MG63 (cell line): ENCODE data around the gene LRRC59. TPM values are rescaled to one million over a fixed set of nuclear protein-coding genes. Genes with fewer than 3 reads are reported as not detected.

Experiments used
- DNase-seq: peaks from one replicate; pipeline ENCODE4 v3.0.0-alpha.2; 2020
- H3K27me3 ChIP-seq: fragments of 250-450 bp; sonication (Bioruptor Pico); 2 replicates; pipeline ENCODE4 v1.5.1; 2020; ENCODE audit warnings: mild to moderate bottlenecking, moderate library complexity
- H3K36me3 ChIP-seq: fragments of 250-450 bp; sonication (Bioruptor Pico); 2 replicates; pipeline ENCODE4 v1.5.1; 2020; ENCODE audit warnings: mild to moderate bottlenecking, moderate library complexity
- H3K4me3 ChIP-seq: fragments of 250-450 bp; sonication (Bioruptor Pico); 2 replicates; pipeline ENCODE4 v1.5.1; 2020; ENCODE audit warnings: mild to moderate bottlenecking, moderate library complexity
- H3K9me3 ChIP-seq: fragments of 250-450 bp; sonication (Bioruptor Pico); 2 replicates; pipeline ENCODE4 v1.5.1; 2020; ENCODE audit warnings: mild to moderate bottlenecking, moderate library complexity
- total RNA-seq: library from RNA; depleted of rRNA; stranded (reverse); fragments of >200 nt; shearing (Covaris generic); gene quantifications from 2 replicates; pipeline ENCODE4 v1.2.3, GENCODE V29; 2014; ENCODE audit warnings: low replicate concordance

Gene LRRC59
- total RNA-seq, 1 experiment from 2014 or later: 417 TPM

DNA sequence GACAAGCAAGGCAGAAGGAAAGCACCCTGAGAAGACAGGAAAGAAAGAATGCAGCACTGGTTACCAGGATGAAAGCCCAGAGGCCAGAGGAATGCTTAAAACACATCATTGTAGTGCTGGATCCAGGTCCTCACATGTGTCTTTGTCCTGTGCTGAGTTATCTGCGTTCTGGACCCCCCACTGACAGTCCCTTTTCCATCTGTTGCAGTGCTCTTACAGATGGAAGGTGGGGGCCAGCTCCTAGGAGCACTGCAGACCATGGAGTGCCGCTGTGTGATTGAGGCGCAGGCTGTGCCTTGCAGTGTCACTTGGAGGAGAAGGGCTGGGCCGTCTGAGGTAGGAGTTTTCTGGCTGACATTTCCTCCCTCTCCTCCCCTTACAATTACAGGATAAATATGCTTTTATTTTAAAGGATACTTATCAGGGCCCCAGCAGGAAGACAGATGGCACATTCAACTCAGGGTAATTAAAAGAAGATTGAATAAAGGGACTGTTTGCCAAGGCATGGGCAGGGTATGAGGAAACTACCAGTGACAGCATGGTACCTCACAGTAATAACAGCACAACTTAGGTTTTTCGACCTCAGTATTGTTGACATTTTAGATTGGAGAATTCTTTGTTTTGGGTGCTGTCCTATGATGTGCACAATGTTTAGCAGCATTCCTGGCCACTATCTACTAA is 21.3 kb downstream of the LRRC59 start:
- H3K4me3 ChIP-seq: no peak overlapping the region
- no peak for DNase-seq
- no peaks in the 10 kb centered on the region for H3K27me3 ChIP-seq
- H3K9me3 ChIP-seq: no peaks in the 10 kb centered on the region
- peaks cover 45% of the 10 kb centered on the region for H3K36me3 ChIP-seq

DNA sequence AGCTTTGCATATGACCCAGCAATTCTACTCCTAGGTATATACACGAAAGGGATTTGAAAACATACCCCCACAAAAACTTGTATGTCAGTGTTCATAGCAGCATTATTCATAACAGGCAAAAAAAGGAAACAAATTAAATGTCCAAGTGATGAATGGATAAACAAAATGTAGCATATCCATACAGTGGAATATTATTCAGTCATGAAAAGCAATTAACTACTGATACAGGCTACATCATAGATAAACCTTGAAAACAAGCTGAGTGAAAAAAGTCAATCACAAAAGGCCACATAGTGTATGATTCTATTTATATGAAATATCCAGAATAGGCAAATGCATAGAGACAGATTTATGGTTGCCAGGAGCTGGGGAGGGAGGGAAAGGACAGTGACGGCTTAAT is 23.6 kb downstream of the LRRC59 start:
- peaks cover 44% of the 10 kb centered on the region for H3K36me3 ChIP-seq
- no peaks in the 10 kb centered on the region for H3K9me3 ChIP-seq
- peak overlapping the region; percentile 79 for H3K4me3 ChIP-seq
- H3K27me3 ChIP-seq: no peaks in the 10 kb centered on the region
- no peak for DNase-seq

DNA sequence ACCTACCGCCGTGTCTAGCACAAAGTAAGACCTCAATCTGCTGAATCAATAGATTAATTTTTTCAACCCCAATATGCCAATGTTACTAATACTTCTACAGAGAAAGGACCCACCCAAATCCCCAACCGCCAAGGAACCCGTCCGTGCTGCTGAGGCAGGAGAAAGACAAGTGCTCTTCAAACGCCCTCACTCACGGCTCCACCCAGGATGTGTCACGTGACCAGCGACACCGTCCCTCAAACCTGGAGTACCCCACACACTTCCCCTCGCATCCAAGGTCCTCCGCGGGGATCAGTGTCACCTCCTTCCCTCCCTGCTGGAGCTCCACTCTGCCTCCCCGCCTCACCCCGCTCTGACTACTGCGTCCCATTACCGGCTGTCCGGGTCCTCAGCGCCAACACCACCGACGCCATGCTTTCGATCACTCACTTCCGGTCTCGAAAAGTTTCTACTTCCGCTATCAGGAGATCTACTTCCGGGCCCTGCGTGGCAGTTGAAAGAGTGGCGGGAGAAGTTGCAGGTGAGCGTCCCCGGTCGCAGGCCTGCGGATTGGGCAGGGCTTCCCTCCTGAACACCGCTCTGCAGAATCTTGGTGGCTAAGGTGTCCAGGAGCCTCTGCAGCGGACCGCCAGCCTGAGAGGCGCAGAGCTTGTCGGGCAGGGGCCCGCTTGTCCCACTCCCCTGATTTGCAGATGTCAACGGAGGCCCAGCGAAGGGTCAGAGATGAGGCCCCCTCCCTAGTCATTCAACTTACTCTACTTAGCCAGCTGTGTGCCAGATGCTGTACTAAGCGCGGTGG is 24.4 kb downstream of the LRRC59 start, which contains the start of the genes EME1 and MRPL27:
Gene EME1, plus strand, starts transcription at position 472 of the 799 bp plus-strand sequence. CDS start 1,980 bp downstream, outside the sequence.
Gene MRPL27, minus strand, starts transcription at position 427 of the 799 bp plus-strand sequence. Its CDS starts 14 bp downstream, at position 413.
- H3K4me3 ChIP-seq: peak within 1 kb of the TSS; percentile 79
- H3K9me3 ChIP-seq: no peaks in the 10 kb centered on the region
- peaks cover 45% of the 10 kb centered on the region for H3K36me3 ChIP-seq
- peak; percentile 85 for DNase-seq
- no peaks in the 10 kb centered on the region for H3K27me3 ChIP-seq

DNA sequence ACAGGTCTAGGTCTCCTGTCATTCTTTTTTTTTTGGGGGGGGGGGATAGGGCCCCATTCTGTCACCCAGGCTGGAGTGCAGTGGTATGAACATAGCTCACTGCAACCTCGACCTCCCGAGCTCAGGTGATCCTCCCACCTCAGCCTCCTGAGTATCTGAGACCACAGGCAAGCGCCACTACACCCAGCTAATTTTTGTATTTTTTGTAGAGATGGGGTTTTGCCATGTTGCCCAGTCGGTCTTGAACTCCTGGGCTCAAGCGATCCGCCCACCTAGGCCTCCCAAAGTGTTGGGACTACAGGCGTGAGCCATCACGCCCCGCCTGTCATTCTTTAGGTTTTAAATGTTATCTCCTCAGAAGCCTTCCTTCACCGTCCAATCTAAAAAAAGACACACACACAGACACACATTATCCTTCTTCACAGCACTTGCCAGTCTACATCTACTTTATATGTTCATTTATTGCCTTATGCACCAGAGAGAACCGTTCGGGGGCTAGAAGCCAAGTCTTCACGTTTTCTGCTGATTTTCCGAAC is 25.0 kb downstream of the LRRC59 start:
- Histone ChIP-seq H3K27me3 (no peaks in the 10 kb centered on the region), H3K36me3 (peaks cover 50% of the 10 kb centered on the region), H3K9me3 (no peaks in the 10 kb centered on the region), H3K4me3 (peak overlapping the region; percentile 79)
- DNase-seq: no peak

DNA sequence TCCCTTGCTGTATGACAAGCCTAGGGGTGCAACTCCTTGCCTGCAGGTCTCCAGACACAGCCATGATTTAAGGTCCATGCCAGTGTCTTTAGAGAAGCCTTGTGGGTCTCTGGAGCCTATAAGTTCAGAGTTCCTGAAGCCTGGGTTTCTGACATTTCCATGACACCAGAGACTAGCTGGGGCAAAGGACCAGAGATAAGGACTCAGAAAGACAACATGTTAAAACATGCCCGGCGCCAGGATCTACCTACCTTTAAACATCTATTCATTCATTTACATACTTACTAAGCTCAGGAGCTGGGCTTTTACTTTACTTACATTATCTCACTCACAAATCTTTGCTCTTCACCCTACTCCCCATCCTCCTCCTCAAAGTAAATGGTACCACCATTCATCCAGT is 25.8 kb downstream of the LRRC59 start:
- Histone ChIP-seq H3K27me3 (no peaks in the 10 kb centered on the region), H3K9me3 (no peaks in the 10 kb centered on the region), H3K4me3 (peak overlapping the region; percentile 79), H3K36me3 (peaks cover 57% of the 10 kb centered on the region)
- no peak for DNase-seq

DNA sequence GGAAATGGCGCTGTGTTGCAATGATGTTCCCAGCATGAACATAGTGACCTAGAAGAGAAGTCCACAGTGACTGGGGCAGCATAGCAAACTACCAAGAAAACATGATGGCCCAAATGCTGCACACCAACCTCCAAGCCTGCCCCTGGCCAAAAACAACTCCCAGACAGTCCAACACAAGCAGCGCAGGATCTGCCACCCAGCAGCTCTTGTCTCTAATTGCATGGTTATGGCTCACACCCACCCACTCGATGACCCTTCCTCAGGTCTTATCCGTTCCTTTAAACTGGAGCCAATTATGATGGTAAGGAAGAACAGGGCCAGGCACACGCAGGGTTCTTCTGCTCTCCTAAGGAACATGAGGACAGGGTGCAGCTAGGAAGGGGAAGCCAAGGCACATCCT is 27.3 kb downstream of the LRRC59 start:
- peaks cover 66% of the 10 kb centered on the region for H3K36me3 ChIP-seq
- no peaks in the 10 kb centered on the region for H3K9me3 ChIP-seq
- no peaks in the 10 kb centered on the region for H3K27me3 ChIP-seq
- H3K4me3 ChIP-seq: no peak overlapping the region
- no peak for DNase-seq

DNA sequence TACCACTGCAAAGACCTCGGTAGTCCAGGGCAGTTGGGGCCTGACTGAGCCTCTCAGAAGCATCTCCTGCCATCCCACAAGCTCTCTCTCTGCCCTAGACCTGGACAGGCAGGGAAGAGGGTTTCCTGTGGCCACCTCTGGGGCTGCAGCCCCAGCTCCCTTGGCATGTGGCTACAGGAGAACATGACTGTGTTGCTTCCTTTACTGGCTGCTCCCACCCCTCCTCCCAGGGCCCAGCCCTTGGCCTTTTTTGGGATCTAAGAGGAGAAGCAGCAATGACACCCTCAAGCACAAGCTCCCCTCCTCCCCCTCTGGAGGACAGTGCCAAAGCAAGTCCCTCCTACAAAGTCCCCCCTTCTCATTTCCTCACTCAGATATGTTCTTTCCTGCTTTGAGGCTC is 29.9 kb downstream of the LRRC59 start:
- DNase-seq: no peak
- no peak overlapping the region for H3K4me3 ChIP-seq
- no peaks in the 10 kb centered on the region for H3K9me3 ChIP-seq
- H3K27me3 ChIP-seq: no peaks in the 10 kb centered on the region
- H3K36me3 ChIP-seq: peaks cover 70% of the 10 kb centered on the region

DNA sequence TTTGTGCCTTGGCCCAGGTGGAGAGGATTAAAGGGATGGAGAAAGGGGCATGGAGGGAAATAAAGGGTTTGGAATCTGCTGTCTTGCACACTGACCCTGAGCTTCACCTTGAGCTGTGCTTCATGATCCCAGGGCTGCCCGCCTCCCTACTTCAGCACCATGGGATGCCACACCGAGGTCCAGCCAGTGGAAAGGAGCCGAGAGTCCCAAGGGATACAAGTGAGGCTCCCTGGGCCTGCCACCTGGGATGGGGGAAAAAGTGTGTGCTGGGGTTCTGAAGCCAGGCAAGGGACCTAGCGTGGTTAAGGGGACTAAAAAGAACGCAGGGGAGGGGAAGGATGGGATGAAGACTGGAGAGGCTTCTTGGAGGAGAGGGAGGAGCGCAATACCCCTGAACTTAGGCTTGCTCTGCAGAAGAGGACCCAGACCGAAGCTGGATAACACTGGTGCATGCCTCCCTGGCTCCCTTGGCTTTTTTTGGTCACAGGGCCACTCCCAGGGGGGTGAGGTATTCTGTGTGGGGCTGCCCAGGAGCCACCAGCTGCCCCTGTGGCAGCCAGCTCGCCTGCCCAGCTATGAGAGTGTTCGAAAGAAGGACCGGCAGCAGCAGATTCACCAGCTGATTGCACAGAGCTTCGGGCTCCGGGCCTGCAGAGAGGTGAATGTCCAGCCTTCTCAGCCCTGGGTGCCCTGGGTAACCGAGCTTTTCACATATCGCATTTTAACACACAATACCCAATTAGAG is 31.5 kb downstream of the LRRC59 start:
- H3K36me3 ChIP-seq: peaks cover 65% of the 10 kb centered on the region
- no peaks in the 10 kb centered on the region for H3K9me3 ChIP-seq
- H3K4me3 ChIP-seq: no peak overlapping the region
- DNase-seq: no peak
- H3K27me3 ChIP-seq: no peaks in the 10 kb centered on the region

DNA sequence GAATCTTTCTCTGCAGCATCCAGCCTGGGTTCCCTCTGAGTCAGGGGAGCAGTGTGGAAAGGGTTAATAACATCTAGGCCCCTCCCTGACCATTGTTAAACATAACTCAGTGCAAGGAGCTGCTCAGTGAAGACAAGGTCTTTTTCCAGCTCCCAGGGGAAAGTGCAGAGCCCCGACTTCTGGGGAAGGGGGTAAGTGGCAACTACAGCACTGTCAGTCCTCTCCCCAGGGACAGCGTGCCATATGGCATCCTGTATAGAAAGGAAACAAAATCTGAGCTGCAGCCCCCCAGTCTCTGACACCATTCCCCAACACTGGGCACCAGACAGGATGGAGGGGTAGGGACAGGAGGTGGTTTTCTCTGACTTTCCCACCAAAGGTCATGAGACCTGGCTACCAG is 32.2 kb downstream of the LRRC59 start:
- no peak overlapping the region for H3K4me3 ChIP-seq
- DNase-seq: no peak
- H3K27me3 ChIP-seq: no peaks in the 10 kb centered on the region
- H3K9me3 ChIP-seq: no peaks in the 10 kb centered on the region
- H3K36me3 ChIP-seq: peaks cover 61% of the 10 kb centered on the region

DNA sequence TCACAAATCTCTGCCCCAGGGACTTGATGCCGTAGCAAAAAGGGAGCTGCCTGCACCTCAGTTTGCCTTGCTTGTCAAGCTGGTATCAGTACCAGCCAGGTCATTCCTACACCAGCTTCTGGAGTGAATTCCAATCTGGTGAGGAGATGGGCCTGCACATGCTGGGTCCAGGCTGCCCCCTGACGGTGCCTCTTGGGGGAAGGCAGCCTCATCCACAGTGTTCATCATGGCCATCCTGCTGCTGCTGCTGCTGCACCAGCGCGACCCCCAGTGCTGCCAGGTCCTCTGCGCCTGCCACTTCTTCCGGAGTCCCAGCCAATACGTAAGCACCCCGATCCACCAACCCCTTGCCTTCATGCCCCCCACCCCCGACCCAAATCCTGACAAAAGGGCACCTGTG is 32.6 kb downstream of the LRRC59 start:
- peaks cover 59% of the 10 kb centered on the region for H3K36me3 ChIP-seq
- no peak for DNase-seq
- H3K9me3 ChIP-seq: no peaks in the 10 kb centered on the region
- H3K27me3 ChIP-seq: no peaks in the 10 kb centered on the region
- no peak overlapping the region for H3K4me3 ChIP-seq

DNA sequence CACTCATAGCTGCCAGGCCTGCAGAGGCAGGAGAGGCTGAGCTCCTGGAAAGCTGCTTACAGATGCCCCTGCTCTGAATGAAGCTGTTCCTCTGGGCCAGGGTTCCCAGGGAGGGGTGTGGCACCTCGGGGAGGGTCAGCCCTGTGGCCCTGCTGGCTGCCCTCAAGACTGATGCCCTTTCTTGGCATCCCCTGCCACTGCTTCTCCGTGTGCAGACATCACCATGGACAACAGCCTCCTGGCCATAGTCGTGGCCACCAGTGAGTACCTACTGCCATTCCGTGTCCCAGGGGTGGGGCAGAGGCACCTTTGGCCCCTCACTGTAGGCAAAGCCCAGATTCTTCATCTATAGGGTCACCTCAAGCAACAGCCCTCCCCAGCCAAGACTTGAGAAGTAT is 33.3 kb downstream of the LRRC59 start:
- peaks cover 59% of the 10 kb centered on the region for H3K36me3 ChIP-seq
- H3K4me3 ChIP-seq: no peak overlapping the region
- H3K9me3 ChIP-seq: no peaks in the 10 kb centered on the region
- no peak for DNase-seq
- no peaks in the 10 kb centered on the region for H3K27me3 ChIP-seq

DNA sequence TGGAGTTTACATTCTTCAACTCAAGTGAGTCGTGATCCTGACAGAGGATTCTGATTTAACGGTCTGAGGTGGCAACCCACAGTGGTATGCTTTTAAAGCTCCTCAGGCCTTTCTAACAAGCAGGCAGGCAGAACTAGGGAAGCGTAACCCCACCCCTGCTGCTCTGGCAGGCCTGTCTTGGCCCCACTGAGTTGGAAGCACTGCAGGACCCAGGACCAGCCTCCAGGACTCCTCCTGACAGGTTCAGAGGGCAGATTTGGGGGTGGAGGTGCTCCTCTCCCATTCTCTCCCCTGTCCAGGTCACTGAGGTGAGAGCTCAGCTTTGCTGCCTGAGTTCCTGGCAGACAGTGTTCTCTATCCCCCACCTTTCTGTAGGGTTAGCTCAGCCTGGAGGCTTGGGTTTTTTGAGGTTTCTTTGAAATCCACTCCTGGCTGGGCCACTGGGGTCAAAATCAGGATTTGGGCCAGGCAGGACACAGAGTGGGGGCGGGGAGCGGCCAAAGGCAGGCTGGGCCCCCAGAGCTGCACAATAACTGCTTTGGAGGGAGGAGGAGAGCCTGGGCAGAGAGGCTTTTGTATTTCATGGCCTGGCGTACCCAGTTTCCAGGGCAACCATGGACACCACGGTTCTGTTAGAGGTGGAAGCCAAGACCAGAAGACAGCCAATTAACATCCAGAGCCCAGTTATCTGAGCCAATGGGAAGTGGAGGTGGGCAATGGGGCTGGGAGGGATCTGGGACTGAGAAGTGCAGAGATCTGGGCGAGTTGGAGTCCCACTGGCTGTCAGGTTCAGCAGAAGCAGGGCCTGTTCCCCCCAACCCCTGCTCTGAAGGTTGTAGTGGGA is 33.9 kb downstream of the LRRC59 start:
- no peaks in the 10 kb centered on the region for H3K27me3 ChIP-seq
- no peak for DNase-seq
- H3K9me3 ChIP-seq: no peaks in the 10 kb centered on the region
- H3K4me3 ChIP-seq: no peak overlapping the region
- H3K36me3 ChIP-seq: peaks cover 59% of the 10 kb centered on the region

DNA sequence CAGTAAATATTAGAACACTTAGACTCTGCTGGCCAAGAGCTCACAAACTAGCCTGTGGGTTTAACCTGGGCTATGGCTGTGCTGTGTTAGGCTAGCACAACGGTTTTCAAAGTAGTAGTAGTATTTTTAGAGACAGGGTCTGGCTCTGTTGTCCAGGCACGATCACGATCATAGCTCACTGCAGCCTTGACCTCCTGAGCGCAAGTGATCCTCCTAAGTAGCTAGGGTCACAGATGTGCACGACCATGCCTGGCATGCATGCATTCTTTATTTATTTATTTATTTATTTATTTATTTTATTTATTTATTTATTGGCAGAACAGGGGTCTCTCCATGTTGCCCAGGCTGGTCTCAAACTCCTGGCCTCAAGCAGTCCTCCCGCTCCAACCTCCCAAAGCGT is 34.7 kb downstream of the LRRC59 start:
- Histone ChIP-seq H3K36me3 (peaks cover 59% of the 10 kb centered on the region), H3K4me3 (no peak overlapping the region), H3K27me3 (no peaks in the 10 kb centered on the region), H3K9me3 (no peaks in the 10 kb centered on the region)
- no peak for DNase-seq

DNA sequence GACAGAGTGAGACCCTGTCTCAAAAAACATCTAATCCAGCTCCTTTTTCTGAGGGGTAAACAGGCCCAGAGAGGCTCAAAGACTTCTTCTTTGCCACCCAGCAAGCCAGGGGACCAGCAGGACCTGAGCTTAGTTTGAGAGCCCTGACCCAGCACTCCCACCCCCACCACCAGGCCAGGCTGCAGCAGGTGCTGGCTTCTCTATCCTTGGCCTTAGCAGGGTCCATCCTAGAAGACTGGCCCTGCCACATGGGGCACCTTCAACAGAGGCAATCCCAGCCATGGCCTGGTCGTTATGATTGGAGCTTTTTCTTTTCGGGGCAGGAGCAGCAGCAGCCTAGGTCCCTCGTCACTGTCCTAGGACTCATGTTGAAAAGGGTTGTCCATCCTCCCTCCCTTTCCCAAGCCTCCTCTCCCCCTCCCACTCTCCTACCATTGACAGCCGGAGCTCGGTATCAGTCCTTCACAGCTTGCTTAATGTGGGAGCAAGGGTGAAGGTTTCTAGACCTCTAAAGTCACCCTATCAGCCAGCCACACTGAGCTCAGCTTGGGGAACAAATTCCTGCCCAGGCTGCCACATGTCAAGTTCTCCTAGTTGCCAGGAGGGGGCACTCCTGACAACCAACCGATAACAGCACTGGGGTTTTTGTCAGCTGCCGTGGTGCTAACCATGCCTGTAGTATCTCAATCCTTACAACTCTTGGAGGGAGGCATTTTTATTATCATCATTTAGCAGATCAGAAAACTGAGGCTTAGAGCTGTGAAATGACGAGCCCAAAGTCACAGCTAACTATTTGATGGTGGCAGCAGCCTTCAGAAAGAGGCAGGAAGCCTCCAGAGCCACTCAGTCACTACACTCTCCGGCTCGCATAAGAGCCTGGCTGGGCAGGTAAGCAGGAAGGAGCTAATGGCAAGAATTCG is 35.5 kb downstream of the LRRC59 start:
- H3K9me3 ChIP-seq: no peaks in the 10 kb centered on the region
- H3K27me3 ChIP-seq: no peaks in the 10 kb centered on the region
- H3K36me3 ChIP-seq: peaks cover 58% of the 10 kb centered on the region
- peak; percentile 51 for DNase-seq
- no peak overlapping the region for H3K4me3 ChIP-seq

DNA sequence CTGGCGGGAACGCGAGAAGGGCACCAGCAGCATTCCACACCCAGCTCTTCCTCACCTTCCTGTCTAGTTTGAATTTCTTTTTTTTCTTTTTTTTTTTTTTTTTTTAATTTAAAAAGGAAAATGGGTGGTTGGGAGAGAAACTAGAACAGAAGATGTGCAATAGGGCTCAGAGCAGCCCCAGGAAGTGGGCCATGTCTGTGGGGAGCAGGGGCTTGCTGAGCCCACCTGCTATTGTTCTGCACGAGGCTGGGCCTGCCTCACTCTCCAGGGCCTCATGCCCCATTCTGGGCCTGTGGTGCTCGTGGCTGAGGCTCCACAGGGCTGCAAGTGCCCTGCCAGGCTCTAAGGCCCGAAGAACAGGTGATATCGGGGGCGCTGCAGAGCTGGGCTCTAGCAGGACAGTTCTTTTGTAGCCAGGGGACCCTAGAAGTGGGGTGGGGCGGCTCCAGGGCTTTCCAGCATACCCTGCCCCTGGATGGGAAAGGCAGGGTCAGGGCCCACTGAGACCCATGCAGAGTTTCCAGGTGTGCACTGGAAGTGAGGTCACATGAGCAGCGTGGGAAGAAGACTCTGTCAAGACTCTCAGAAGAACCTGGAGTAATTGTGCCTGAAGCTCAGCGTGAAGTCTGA is 36.7 kb downstream of the LRRC59 start:
- Histone ChIP-seq H3K9me3 (no peaks in the 10 kb centered on the region), H3K4me3 (no peak overlapping the region), H3K36me3 (peaks cover 58% of the 10 kb centered on the region), H3K27me3 (no peaks in the 10 kb centered on the region)
- DNase-seq: no peak
